HepG2 (cell line): ENCODE measurements around the gene NOTUM. TPM values are rescaled to one million over a fixed set of nuclear protein-coding genes. Genes with fewer than 3 reads are reported as not detected.
A peak's percentile ranks its signal among the peaks of the same experiment; 100 is the strongest.

Experiments
- GABPA ChIP-seq, 2 experiments: IDR thresholded peaks; 2 replicates each; pipeline ENCODE4 v1.6.1; 2011 to 2016; ENCODE audit warnings: low read depth in 2 of 2, low read length in 1 of 2, missing biosample characterization in 1 of 2, missing genetic modification characterization in 1 of 2
- HNRNPLL ChIP-seq: fragments of 200-400 bp; formaldehyde crosslinking; IDR thresholded peaks from 2 replicates; pipeline ENCODE4 v1.6.1; 2017; ENCODE audit warnings: mild to moderate bottlenecking, low read depth, low read length; ENCODE audit not compliant: poor library complexity, severe bottlenecking
- SOX13 ChIP-seq, 3 experiments: fragments of 450-650 bp in 1 of 3; sonication (generic) in 1 of 3; formaldehyde crosslinking in 1 of 3; IDR thresholded peaks in 2 of 3; conservative IDR thresholded peaks in 1 of 3; 2 replicates each; pipeline versions ENCODE4 v1.5.0 to v1.6.1; 2016 to 2020; ENCODE audit warnings: antibody characterized with exemption in 1 of 3, mild to moderate bottlenecking in 1 of 3, missing compliant biosample characterization in 1 of 3, missing genetic modification reagents in 1 of 3, moderate library complexity in 1 of 3
- SP1 ChIP-seq, 2 experiments: fragments of 450-650 bp in 1 of 2; sonication (generic) in 1 of 2; formaldehyde crosslinking in 1 of 2; IDR thresholded peaks; 2 replicates each; pipeline versions ENCODE4 v1.4.0 to v1.6.1; 2016 to 2020; ENCODE audit warnings: missing genetic modification reagents in 1 of 2
- SP5 ChIP-seq: IDR thresholded peaks from 2 replicates; pipeline ENCODE4 v1.6.1; 2016; ENCODE audit warnings: low read depth, borderline replicate concordance
- STAT5B ChIP-seq: sonication (generic); formaldehyde crosslinking; IDR thresholded peaks from 2 replicates; pipeline ENCODE4 v1.4.0; 2020; ENCODE audit warnings: missing genetic modification reagents
- TAF1 ChIP-seq: sonication (generic); formaldehyde crosslinking; IDR thresholded peaks from 2 replicates; pipeline ENCODE4 v1.4.0; 2020; ENCODE audit warnings: missing genetic modification reagents
- ZC3H13 ChIP-seq: sonication (generic); formaldehyde crosslinking; IDR thresholded peaks from 2 replicates; pipeline ENCODE4 v1.8.1; 2023; ENCODE audit warnings: mild to moderate bottlenecking, missing genetic modification reagents, moderate library complexity
- ZFP37 ChIP-seq: sonication (generic); formaldehyde crosslinking; IDR thresholded peaks from 2 replicates; pipeline ENCODE4 v1.4.0; 2020; ENCODE audit warnings: missing genetic modification reagents, borderline replicate concordance
- ZFX ChIP-seq: sonication (generic); formaldehyde crosslinking; IDR thresholded peaks from 2 replicates; pipeline ENCODE4 v1.4.0; 2020; ENCODE audit warnings: mild to moderate bottlenecking, low read depth, missing genetic modification reagents, moderate library complexity
- ZNF10 ChIP-seq: sonication (generic); formaldehyde crosslinking; IDR thresholded peaks from 2 replicates; pipeline ENCODE4 v1.4.0; 2020; ENCODE audit warnings: mild to moderate bottlenecking, low read depth, missing genetic modification reagents, borderline replicate concordance
- ZNF282 ChIP-seq: fragments of 450-650 bp; IDR thresholded peaks from 2 replicates; pipeline ENCODE4 v1.6.1; 2018; ENCODE audit not compliant: partially characterized antibody
- ZNF530 ChIP-seq: sonication (generic); formaldehyde crosslinking; IDR thresholded peaks from 2 replicates; pipeline ENCODE4 v1.5.0; 2020; ENCODE audit warnings: low read depth, mild to moderate bottlenecking, missing genetic modification reagents
- polyA plus RNA-seq, 8 experiments: library from polyadenylated mRNA; depleted of rRNA in 3 of 8; stranded (reverse) in 7 of 8; unstranded in 1 of 8; fragments of >200 nt; fragmentation: Illumina TruSeq in 4 of 8; extraction: Trizol in 4 of 8; gene quantifications; 2 replicates each; pipeline versions ENCODE4 v1.2.1 to v1.2.3, GENCODE V29; 2011 to 2016; ENCODE audit warnings: low read depth in 4 of 8, missing spikeins in 1 of 8, mixed read lengths in 1 of 8; ENCODE audit not compliant: insufficient read depth in 1 of 8
- total RNA-seq, 5 experiments: library from RNA; depleted of rRNA; stranded (reverse); fragments of >200 nt; fragmentation: Illumina TruSeq; extraction: Trizol; gene quantifications; 2 replicates each; pipeline ENCODE4 v1.2.3, GENCODE V29; 2016; ENCODE audit warnings: low read depth in 1 of 5
- TF ChIP-seq, protein P1 (sequence below): sonication (generic); formaldehyde crosslinking; IDR thresholded peaks from 2 replicates; pipeline ENCODE4 v1.5.0; 2020; ENCODE audit warnings: missing genetic modification reagents
- TF ChIP-seq, protein P2 (sequence below): sonication (generic); formaldehyde crosslinking; IDR thresholded peaks from 2 replicates; pipeline ENCODE4 v1.4.0; 2020; ENCODE audit warnings: missing genetic modification reagents, borderline replicate concordance
- TF ChIP-seq, protein P3 (sequence below): sonication (generic); formaldehyde crosslinking; IDR thresholded peaks from 2 replicates; pipeline ENCODE4 v1.4.0; 2020; ENCODE audit warnings: missing genetic modification reagents, mild to moderate bottlenecking, borderline replicate concordance
- TF ChIP-seq, protein P4 (sequence below): sonication (generic); formaldehyde crosslinking; IDR thresholded peaks from 2 replicates; pipeline ENCODE4 v1.4.0; 2020; ENCODE audit warnings: missing genetic modification reagents
- TF ChIP-seq, protein P5 (sequence below): sonication (generic); formaldehyde crosslinking; IDR thresholded peaks from 2 replicates; pipeline ENCODE4 v1.8.1; 2023; ENCODE audit warnings: missing genetic modification reagents, inconsistent platforms, borderline replicate concordance

NOTUM gene
- total and polyA plus RNA-seq, 2 of the 13 experiments (the other 11 are each of a cell fraction or from before 2014, with no cell fraction given) = 150 to 160 TPM

DNA sequence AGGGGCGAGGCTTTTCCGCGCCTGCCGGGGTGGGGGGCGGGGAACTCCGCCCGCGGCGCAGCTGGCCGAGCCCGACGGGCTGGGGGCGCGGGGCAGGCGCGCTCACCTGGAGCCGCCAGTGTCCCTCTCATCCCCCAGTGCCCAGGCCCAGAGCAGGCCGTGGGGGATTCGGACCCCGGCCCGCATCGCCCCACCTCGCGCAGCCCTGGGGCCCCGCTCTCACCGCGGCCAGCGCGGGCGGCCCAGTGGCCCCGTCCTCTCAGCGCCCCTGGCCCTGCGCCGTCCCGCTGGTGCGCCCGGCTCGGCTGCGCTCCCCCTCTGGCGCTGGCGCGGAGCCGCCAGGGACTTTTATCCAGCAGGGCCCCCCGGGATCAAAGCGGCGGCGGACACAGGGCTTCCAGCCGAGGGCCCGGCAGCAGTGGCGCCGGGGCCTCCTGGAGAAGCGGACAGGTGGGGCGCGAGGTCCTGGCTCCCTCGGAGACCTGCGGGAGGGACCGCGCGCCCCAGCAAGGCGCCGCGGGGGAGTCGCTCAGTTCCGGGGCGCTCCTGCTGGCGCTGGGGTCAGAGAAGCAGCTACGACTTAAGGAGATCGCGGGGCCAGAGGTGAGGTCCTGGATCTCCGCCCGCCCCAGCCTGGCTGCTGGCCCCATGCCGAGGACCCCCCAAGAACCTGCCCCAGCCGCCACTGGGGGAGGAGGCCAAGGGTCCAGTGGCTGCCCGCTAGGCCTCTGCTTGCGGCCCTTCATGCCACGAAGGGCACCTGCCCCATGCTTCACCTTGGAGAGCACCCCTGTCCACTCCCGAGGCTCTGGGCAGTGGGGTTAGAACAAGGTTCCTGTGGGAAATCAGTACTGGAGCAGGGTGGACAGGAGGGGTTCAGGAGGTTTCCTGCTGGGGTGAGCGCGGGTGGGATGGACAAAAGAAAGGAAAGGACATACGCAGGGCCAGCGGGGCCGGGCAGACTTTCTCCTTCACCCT lies 823 bp upstream of the NOTUM start (continued):
- TF ChIP-seq, protein P1, sequence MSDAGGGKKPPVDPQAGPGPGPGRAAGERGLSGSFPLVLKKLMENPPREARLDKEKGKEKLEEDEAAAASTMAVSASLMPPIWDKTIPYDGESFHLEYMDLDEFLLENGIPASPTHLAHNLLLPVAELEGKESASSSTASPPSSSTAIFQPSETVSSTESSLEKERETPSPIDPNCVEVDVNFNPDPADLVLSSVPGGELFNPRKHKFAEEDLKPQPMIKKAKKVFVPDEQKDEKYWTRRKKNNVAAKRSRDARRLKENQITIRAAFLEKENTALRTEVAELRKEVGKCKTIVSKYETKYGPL = no peak; the same call in 1 of the 2 replicates
- TF ChIP-seq ZNF10 (CRISPR knock-in tag) (no peak), ZFP37 (no peak), ZC3H13 (CRISPR knock-in tag) (peak; percentile 45; the same call in 1 of the 2 replicates), HNRNPLL (peak; percentile 67), SP1 (IDR thresholded peaks at IDR 0.05) (no peak), SP1 (CRISPR knock-in tag; IDR thresholded peaks at IDR 0.05) (0 out of 2 replicates have a peak, but pooled peaks have one; percentile 8), STAT5B (CRISPR knock-in tag) (no peak), ZNF530 (no peak), GABPA (IDR thresholded peaks at IDR 0.05; ENCODE audit: low read depth, low read length) (no peak), GABPA (CRISPR knock-in tag; IDR thresholded peaks at IDR 0.05; ENCODE audit: low read depth) (no peak), ZFX (CRISPR knock-in tag) (0 out of 2 replicates have a peak, but pooled peaks have one; percentile 18), SOX13 (IDR thresholded peaks at IDR 0.05) (no peak), SOX13 (CRISPR knock-in tag; conservative IDR thresholded peaks at IDR 0.05 in 1 of 2, IDR thresholded peaks at IDR 0.05 in 1 of 2) (no peak), TAF1 (CRISPR knock-in tag) (peak; percentile 46; the same call in 1 of the 2 replicates), SP5 (CRISPR knock-in tag) (no peak), ZNF282 (no peak)
- TF ChIP-seq, protein P2, sequence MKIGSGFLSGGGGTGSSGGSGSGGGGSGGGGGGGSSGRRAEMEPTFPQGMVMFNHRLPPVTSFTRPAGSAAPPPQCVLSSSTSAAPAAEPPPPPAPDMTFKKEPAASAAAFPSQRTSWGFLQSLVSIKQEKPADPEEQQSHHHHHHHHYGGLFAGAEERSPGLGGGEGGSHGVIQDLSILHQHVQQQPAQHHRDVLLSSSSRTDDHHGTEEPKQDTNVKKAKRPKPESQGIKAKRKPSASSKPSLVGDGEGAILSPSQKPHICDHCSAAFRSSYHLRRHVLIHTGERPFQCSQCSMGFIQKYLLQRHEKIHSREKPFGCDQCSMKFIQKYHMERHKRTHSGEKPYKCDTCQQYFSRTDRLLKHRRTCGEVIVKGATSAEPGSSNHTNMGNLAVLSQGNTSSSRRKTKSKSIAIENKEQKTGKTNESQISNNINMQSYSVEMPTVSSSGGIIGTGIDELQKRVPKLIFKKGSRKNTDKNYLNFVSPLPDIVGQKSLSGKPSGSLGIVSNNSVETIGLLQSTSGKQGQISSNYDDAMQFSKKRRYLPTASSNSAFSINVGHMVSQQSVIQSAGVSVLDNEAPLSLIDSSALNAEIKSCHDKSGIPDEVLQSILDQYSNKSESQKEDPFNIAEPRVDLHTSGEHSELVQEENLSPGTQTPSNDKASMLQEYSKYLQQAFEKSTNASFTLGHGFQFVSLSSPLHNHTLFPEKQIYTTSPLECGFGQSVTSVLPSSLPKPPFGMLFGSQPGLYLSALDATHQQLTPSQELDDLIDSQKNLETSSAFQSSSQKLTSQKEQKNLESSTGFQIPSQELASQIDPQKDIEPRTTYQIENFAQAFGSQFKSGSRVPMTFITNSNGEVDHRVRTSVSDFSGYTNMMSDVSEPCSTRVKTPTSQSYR (CRISPR knock-in tag) = no peak; the same call in 1 of the 2 replicates
- TF ChIP-seq, protein P3, sequence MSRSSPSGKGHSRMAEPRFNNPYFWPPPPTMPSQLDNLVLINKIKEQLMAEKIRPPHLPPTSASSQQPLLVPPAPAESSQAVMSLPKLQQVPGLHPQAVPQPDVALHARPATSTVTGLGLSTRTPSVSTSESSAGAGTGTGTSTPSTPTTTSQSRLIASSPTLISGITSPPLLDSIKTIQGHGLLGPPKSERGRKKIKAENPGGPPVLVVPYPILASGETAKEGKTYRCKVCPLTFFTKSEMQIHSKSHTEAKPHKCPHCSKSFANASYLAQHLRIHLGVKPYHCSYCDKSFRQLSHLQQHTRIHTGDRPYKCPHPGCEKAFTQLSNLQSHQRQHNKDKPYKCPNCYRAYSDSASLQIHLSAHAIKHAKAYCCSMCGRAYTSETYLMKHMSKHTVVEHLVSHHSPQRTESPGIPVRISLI (CRISPR knock-in tag) = 0 out of 2 replicates have a peak, but pooled peaks have one; percentile 15
- TF ChIP-seq, protein P4, sequence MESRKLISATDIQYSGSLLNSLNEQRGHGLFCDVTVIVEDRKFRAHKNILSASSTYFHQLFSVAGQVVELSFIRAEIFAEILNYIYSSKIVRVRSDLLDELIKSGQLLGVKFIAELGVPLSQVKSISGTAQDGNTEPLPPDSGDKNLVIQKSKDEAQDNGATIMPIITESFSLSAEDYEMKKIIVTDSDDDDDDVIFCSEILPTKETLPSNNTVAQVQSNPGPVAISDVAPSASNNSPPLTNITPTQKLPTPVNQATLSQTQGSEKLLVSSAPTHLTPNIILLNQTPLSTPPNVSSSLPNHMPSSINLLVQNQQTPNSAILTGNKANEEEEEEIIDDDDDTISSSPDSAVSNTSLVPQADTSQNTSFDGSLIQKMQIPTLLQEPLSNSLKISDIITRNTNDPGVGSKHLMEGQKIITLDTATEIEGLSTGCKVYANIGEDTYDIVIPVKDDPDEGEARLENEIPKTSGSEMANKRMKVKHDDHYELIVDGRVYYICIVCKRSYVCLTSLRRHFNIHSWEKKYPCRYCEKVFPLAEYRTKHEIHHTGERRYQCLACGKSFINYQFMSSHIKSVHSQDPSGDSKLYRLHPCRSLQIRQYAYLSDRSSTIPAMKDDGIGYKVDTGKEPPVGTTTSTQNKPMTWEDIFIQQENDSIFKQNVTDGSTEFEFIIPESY = peak; percentile 67; the same call in 1 of the 2 replicates
- TF ChIP-seq, protein P5, sequence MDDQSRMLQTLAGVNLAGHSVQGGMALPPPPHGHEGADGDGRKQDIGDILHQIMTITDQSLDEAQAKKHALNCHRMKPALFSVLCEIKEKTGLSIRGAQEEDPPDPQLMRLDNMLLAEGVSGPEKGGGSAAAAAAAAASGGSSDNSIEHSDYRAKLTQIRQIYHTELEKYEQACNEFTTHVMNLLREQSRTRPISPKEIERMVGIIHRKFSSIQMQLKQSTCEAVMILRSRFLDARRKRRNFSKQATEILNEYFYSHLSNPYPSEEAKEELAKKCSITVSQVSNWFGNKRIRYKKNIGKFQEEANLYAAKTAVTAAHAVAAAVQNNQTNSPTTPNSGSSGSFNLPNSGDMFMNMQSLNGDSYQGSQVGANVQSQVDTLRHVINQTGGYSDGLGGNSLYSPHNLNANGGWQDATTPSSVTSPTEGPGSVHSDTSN (CRISPR knock-in tag) = no peak
